ENCODE results near the gene ADPGK. TPM values are rescaled to one million over a fixed set of nuclear protein-coding genes. Genes with fewer than 3 reads are reported as not detected.
A peak's percentile ranks its signal among the peaks of the same experiment; 100 is the strongest.
"Not testable (repeated sequence)": the region's sequence is repeated elsewhere in the genome, so short reads cannot be mapped to it uniquely, and the experiment has no call there.

Gene ADPGK
- total RNA-seq = 107 and 112 TPM in 2 replicates

DNA sequence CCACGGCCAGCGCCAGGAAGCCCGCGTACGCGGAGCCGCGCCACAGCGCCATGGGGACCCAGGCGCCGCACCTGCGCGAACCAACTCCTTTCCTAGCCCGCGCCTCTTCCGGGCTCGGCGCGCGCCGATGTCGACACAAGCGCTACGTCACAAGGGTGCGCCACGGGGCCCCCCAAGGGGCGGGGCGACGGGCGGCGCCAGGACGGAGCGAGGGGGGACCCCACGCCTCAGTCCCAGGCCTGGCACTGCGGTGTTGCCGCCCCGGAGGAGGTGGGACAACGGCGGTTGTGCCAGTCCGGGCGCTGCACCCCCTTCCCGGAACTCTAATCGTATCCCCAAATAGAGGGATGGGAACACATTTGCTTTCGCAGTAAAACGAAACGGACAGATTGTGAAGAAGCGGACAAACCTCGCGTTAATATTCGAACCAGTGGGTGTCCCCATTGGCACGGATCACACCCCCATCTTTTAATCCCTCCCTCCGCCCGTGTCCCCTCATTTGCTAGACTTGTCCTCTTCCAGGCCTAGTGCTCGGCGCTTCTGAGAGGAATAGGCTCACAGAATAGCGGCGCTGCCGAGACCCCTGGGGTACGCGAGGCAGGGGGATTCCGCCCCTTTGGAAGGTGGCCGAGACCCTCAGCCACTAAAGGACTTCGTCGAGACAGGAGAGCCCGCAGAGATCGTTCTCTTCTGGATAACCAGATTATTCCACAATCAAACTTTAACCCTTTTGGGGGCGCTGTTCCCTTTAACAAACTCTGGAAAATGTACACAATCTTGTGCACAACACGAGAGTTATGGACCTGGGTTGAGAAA lies at the start of gene ADPGK:
TSS of gene ADPGK (minus strand) at position 119 of the 816 bp plus-strand sequence. CDS start at position 52, 67 bp downstream.
- intact Hi-C loops (cut with micrococcal nuclease) = loop anchor here (1.0 to 10.0 kb wide), 8 partner anchors 42 to 667 kb away; partner anchors contain the start of genes ARIH1, BBS4, HIGD2B and MYO9A
- peak within 1 kb of the TSS; percentile 91 for H3K4me3 Mint-ChIP-seq
- H3K9me3 Mint-ChIP-seq = no peaks in the 10 kb centered on the region
- DNase-seq = peak; percentile 99
- peak within 1 kb of the TSS; percentile 98 for H3K27ac Mint-ChIP-seq
- H3K4me1 Mint-ChIP-seq = peaks cover 65% of the 10 kb centered on the region
- peaks cover 30% of the 10 kb centered on the region for H3K36me3 Mint-ChIP-seq (ENCODE audit: low read depth)
- H3K27me3 Mint-ChIP-seq = no peaks in the 10 kb centered on the region

DNA sequence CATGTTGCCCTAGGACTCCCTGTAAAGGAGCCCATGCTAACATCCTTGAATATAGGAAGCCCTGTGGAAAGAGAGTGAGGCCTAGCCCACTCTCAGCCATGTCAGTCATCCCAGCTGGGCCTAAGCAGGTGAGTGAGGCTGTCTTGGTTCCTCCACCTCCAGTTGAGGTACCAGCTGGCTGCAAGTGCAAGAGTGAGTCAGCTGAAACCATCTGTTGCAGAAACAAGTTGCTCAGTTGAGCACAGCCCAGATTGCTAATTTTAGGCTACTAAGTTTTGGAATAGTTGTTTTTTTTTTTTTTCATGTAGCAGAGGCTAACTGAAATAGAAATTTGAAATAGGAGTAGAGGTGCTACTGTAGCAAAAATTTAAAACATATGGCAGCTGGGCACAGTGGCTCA lies 43.7 kb upstream of the ADPGK start:
- Mint-ChIP-seq H3K4me1 (no peaks in the 10 kb centered on the region), H3K36me3 (ENCODE audit: low read depth) (no peaks in the 10 kb centered on the region), H3K27ac (no peak overlapping the region), H3K4me3 (no peak overlapping the region), H3K9me3 (no peaks in the 10 kb centered on the region), H3K27me3 (peaks cover 24% of the 10 kb centered on the region)
- intact Hi-C loops (cut with micrococcal nuclease) = no loop called here
- DNase-seq = no peak

DNA sequence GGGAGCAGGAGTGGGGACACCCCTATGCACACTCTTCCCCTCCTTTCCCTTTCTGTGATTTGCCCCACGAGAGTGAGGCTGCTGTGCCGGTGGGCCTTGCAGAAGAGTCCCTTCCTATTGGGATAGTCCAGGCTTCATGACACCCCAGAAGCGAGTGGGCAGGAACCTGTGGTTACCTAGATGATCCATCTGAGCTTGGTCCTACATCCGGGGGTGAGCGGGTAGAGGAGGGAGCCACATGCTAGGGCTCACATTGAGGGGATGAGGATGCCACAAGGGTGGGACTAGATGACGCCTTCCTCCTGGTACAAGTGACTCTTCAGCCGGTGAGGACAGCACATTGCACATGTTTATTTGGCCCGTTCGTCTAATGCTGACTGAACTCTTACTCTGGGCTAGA lies 43.1 kb upstream of the ADPGK start:
- Mint-ChIP-seq H3K4me1 (no peaks in the 10 kb centered on the region), H3K9me3 (no peaks in the 10 kb centered on the region), H3K36me3 (ENCODE audit: low read depth) (no peaks in the 10 kb centered on the region), H3K27ac (no peak overlapping the region), H3K4me3 (no peak overlapping the region), H3K27me3 (peaks cover 18% of the 10 kb centered on the region)
- intact Hi-C loops (cut with micrococcal nuclease) = no loop called here
- no peak for DNase-seq

DNA sequence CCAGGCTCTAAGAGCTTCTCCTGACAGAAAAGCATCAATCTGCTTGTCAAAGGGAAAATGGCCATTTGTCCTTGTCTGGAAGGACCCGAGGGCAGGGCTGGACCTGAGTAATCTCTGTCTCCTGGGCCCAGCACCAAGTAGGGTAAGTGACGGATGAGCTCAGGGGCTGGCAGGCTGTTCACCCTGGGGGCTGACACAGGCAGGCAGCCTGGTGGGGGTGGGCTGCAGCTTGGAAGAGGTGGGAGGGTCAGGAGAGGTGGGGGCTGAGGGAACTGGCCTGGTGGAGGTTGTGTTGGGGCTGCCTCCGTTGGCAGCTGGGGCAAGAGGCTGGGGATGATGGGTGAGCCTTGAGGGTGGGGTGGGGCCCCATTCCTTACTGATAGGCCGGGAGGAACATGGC lies 42.3 kb upstream of the ADPGK start:
- Mint-ChIP-seq H3K4me1 (no peaks in the 10 kb centered on the region), H3K27me3 (peaks cover 14% of the 10 kb centered on the region), H3K9me3 (no peaks in the 10 kb centered on the region), H3K36me3 (ENCODE audit: low read depth) (no peaks in the 10 kb centered on the region), H3K4me3 (no peak overlapping the region), H3K27ac (no peak overlapping the region)
- no peak for DNase-seq
- intact Hi-C loops (cut with micrococcal nuclease) = no loop called here

DNA sequence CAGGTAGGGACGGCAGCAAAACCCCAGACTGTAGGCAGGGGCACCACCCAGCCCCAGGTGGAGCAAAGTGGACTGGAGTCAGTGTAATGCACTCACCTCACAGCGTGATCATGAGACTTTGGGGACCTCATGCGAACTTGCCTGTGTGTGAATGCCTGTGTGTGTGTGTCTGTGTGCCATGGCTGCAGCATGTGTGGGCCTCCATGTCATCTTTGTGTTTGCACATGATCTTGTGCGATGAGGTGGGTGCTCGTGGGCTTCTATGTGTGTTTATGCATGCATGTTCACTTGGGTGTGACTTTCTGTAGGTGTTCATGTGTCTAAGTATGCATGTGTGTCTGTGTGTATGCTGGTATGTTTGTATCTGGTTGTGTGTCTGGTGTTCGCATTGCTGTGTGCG lies 41.2 kb upstream of the ADPGK start:
- H3K4me3 Mint-ChIP-seq = no peak overlapping the region
- no peaks in the 10 kb centered on the region for H3K9me3 Mint-ChIP-seq
- intact Hi-C loops (cut with micrococcal nuclease) = no loop called here
- no peak overlapping the region for H3K27ac Mint-ChIP-seq
- no peaks in the 10 kb centered on the region for H3K36me3 Mint-ChIP-seq (ENCODE audit: low read depth)
- no peaks in the 10 kb centered on the region for H3K4me1 Mint-ChIP-seq
- peaks cover 14% of the 10 kb centered on the region for H3K27me3 Mint-ChIP-seq
- DNase-seq = no peak

DNA sequence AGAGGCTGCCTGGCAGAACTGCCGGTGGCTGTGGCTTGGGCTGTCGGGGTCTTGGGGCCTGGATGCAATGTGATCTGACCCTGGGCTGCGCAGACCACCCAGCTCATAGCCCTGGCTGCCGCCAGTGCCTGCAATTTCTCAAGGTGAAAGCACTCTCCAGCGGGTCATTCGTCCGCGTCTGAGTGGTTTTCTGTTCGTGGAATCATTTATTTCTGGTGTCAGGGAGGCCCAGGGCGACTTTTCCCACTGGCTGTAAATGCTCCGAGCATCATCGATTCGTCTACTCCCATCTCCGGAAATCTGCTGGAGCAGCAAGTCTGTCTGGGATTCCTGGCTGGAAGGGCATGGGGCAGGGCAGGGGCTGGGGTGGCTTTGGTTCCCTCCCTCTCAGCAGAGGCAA lies 40.6 kb upstream of the ADPGK start:
- intact Hi-C loops (cut with micrococcal nuclease) = no loop called here
- H3K27ac Mint-ChIP-seq = no peak overlapping the region
- H3K36me3 Mint-ChIP-seq (ENCODE audit: low read depth) = no peaks in the 10 kb centered on the region
- H3K4me3 Mint-ChIP-seq = no peak overlapping the region
- no peaks in the 10 kb centered on the region for H3K9me3 Mint-ChIP-seq
- H3K27me3 Mint-ChIP-seq = peaks cover 14% of the 10 kb centered on the region
- no peak for DNase-seq
- no peaks in the 10 kb centered on the region for H3K4me1 Mint-ChIP-seq

DNA sequence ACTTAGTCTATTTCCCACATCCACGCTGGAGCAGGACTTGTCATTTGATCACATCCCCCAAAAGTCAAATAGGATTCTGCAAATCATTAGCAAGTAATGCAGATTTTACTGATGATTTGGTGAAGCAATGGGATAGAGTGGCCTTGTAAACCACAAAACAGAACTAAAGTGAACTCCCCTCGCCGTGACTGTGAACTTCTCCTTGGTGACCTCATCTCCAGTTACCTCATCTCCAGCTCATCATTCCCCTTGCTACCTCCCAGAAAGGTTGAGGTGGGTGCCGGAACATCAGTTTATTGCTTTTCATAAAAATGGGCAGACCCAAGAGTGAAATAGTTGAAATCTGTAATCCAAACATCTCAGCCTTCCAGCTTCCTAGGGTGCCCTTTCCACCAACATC lies 36.7 kb upstream of the ADPGK start:
- no peaks in the 10 kb centered on the region for H3K36me3 Mint-ChIP-seq (ENCODE audit: low read depth)
- intact Hi-C loops (cut with micrococcal nuclease) = no loop called here
- H3K9me3 Mint-ChIP-seq = no peaks in the 10 kb centered on the region
- H3K27ac Mint-ChIP-seq = no peak overlapping the region
- peaks cover 20% of the 10 kb centered on the region for H3K27me3 Mint-ChIP-seq
- H3K4me3 Mint-ChIP-seq = no peak overlapping the region
- no peak for DNase-seq
- H3K4me1 Mint-ChIP-seq = no peaks in the 10 kb centered on the region

DNA sequence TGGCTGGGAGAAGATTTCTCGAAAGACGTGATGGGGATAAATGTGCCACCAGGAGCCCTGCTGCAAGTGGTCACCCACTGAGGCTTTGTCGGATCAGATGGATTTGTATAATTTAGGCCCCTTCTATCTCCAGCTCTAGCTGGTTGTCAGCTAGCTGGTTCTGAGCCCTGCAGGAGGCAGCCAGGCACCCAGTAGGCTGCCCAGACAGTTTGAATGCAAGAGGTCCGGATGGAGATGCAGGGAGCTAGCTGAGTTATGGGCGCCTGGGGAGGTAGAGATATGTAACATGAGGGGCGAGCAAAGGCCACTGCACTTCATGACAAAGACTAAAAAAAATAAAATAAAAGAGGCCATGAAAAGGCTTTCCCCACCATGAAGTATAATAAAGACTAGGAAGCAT lies 35.1 kb upstream of the ADPGK start:
- Mint-ChIP-seq H3K4me1 (no peaks in the 10 kb centered on the region), H3K4me3 (no peak overlapping the region), H3K27me3 (peaks cover 23% of the 10 kb centered on the region), H3K27ac (no peak overlapping the region), H3K36me3 (ENCODE audit: low read depth) (no peaks in the 10 kb centered on the region), H3K9me3 (no peaks in the 10 kb centered on the region)
- DNase-seq = no peak
- intact Hi-C loops (cut with micrococcal nuclease) = no loop called here

DNA sequence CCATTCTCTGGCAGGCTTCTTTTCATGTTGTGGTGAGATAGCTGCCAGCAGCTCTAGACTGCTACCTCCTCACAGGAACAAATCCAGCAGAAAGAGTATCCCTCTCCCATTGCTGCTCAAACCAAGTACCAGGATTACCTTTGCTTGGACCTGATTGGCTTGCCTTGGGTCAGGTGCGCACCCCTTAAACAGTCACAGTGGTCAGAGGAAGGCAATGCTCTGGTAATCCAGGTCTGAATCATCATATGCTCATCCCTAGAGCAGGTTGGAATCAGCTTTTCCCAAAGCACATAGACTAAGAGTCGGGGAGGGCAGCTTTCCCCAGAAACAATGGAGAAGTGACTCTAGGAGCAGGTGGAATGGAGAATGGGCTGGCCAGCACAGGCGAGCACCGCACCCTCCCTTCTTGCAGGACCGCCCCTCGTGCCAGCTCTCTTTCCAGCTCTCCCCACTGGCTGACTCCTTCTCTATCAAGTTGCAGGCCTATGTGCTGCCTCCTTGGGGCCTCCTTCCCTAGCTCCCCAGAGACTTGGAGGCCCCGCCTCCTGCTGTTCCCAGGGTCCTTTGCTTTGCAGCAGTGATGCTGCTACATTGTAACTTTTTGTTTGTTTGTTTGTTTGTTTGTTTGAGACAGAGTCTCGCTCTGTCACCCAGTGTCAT lies 29.9 kb upstream of the ADPGK start:
- DNase-seq = no peak
- no peak overlapping the region for H3K4me3 Mint-ChIP-seq
- peaks cover 16% of the 10 kb centered on the region for H3K27me3 Mint-ChIP-seq
- intact Hi-C loops (cut with micrococcal nuclease) = no loop called here
- peaks cover 4% of the 10 kb centered on the region for H3K4me1 Mint-ChIP-seq
- H3K27ac Mint-ChIP-seq = no peak overlapping the region
- no peaks in the 10 kb centered on the region for H3K9me3 Mint-ChIP-seq
- no peaks in the 10 kb centered on the region for H3K36me3 Mint-ChIP-seq (ENCODE audit: low read depth)

DNA sequence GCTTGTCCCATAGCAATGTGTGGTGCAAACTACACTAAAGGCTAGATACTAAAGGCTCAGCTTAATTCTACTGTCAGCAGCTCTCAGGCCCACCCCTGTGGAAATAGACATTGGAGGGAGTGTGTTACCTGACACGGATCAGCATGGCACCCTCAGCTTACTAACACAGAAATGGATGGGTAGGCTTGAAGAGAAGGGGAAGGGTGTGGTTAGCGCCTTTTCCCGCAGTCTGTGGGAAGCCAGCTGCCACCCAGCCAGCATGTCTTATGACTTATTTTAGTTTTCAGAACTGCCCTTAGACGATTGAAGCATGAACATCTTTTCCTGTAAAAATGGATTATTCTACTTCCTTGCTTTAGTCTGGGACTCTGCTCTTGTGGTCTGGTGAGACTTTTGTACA lies 25.8 kb upstream of the ADPGK start:
- H3K4me1 Mint-ChIP-seq = peaks cover 4% of the 10 kb centered on the region
- H3K27ac Mint-ChIP-seq = no peak overlapping the region
- intact Hi-C loops (cut with micrococcal nuclease) = no loop called here
- H3K4me3 Mint-ChIP-seq = no peak overlapping the region
- H3K36me3 Mint-ChIP-seq (ENCODE audit: low read depth) = no peaks in the 10 kb centered on the region
- peaks cover 8% of the 10 kb centered on the region for H3K27me3 Mint-ChIP-seq
- H3K9me3 Mint-ChIP-seq = no peaks in the 10 kb centered on the region
- DNase-seq = peak; percentile 61

DNA sequence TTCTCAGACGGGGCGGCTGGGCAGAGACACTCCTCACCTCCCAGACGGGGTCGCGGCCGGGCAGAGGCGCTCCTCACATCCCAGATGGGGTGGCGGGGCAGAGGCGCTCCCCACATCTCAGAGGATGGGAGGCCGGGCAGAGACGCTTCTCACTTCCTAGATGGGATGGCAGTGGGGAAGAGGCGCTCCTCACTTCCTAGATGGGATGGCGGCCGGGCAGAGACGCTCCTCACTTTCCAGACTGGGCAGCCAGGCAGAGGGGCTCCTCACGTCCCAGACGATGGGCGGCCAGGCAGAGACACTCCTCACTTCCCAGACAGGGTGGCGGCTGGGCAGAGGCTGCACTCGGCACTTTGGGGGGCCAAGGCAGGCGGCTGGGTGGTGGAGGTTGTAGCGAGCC lies 23.8 kb upstream of the ADPGK start:
- H3K9me3 Mint-ChIP-seq; intact Hi-C loops (cut with micrococcal nuclease); H3K27ac Mint-ChIP-seq; DNase-seq; H3K27me3 Mint-ChIP-seq; H3K4me1 Mint-ChIP-seq; H3K4me3 Mint-ChIP-seq; H3K36me3 Mint-ChIP-seq (ENCODE audit: low read depth): not testable (repeated sequence)

DNA sequence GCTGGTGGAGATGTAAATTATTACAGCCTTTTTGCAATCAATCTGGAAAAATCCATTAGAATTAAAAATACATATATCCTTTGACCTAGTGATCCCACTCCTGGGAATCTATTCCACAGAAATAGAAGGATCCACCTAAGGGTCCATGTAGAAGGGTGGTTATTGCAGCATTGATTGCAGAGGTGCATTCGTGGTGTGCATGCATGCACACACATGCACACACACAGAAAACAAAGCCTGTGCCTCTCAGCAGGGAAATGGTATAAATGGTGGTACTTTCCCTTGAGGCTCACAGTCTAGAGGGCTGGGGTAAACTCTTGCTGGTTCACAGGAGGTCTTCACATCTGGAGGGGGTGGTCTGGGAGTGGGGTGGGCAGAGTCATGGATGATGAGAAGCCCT lies 19.4 kb upstream of the ADPGK start:
- intact Hi-C loops (cut with micrococcal nuclease) = no loop called here

DNA sequence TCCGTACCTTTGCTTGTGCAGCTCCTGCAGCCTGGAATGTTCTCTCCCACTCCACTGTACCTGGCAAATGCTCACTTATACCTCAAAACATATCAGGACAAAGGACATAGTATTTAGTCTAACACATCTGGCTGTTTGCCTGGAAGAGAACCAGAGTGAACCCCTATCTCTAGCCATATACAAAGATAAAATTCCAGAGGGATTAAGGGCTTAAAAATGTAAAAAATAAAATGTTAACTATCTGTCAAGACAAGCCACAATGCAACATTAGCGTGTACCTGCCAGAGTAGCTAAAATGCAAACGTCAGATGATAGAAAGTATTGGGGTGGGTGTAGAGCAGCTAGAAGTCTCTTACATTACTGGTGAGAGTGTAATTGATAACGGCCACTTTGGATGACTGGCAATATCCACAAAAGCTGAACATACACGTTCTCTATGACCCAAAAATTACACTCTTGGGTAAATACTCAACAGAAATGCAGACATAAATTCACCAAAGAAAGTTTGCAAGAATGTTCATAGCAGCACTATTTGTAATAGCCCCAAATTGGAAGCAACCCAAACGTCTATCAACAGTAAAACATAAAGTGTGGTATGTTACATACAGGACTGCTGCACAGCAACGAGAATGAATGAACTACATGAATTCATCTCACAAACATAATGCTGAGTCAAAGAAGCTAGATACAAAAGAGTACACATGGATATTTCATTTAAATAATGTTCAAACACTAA lies 18.2 kb upstream of the ADPGK start:
- DNase-seq = no peak
- intact Hi-C loops (cut with micrococcal nuclease) = no loop called here
- H3K9me3 Mint-ChIP-seq = no peaks in the 10 kb centered on the region
- peaks cover 4% of the 10 kb centered on the region for H3K4me1 Mint-ChIP-seq
- no peaks in the 10 kb centered on the region for H3K36me3 Mint-ChIP-seq (ENCODE audit: low read depth)
- H3K27ac Mint-ChIP-seq = no peak overlapping the region
- H3K4me3 Mint-ChIP-seq = no peak overlapping the region
- H3K27me3 Mint-ChIP-seq = peaks cover 34% of the 10 kb centered on the region

More for the DNA sequence above, 19.4 kb upstream of the ADPGK start:
- Mint-ChIP-seq H3K4me3 (no peak overlapping the region), H3K9me3 (no peaks in the 10 kb centered on the region), H3K27ac (no peak overlapping the region), H3K4me1 (no peaks in the 10 kb centered on the region), H3K27me3 (peaks cover 32% of the 10 kb centered on the region), H3K36me3 (ENCODE audit: low read depth) (no peaks in the 10 kb centered on the region)
- DNase-seq = no peak

DNA sequence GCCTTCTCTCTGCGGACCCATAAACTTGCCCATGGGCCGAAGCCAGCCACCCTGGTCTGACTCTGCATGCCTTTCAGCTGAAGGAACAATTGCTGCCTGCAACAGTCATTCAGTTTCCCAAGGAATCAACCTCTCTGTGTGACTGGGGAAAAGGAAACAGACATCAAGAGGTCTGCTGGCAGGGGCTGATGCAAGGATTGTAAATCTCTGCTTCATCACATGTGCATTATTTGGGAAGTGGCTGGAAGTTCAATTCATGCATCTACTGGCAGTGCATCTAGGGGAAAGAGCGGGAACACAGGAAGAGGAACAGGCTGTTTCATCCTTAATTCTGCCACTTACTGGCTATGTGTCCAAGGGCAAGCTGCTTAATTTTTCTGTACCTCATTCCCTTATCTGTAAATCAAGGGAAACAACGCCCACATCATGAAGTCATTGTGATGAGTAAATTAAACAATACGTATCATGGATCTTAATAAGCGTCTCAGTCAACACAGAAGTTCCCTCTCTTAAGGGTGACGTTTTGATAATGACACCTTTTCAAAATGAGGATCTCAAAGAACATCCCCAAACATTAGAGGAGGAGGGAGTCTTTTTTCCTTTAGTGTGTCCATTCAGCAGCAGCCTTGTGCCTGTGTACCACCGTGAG lies 17.4 kb upstream of the ADPGK start:
- no peaks in the 10 kb centered on the region for H3K36me3 Mint-ChIP-seq (ENCODE audit: low read depth)
- intact Hi-C loops (cut with micrococcal nuclease) = no loop called here
- no peaks in the 10 kb centered on the region for H3K9me3 Mint-ChIP-seq
- peaks cover 6% of the 10 kb centered on the region for H3K4me1 Mint-ChIP-seq
- DNase-seq = no peak
- H3K4me3 Mint-ChIP-seq = no peak overlapping the region
- H3K27ac Mint-ChIP-seq = no peak overlapping the region
- H3K27me3 Mint-ChIP-seq = peaks cover 40% of the 10 kb centered on the region
